Measurements from ENCODE around the gene PCNT. TPM values are rescaled to one million over a fixed set of nuclear protein-coding genes. Genes with fewer than 3 reads are reported as not detected.

Gene PCNT
- total and polyA plus RNA-seq, 9 of the 15 experiments (the other 6 are each of a cell fraction or from before 2014, with no cell fraction given), result 9.1 to 53.5 (median 31.3) TPM

GRCh38 chr21:46325073-46325912, 1.3 kb downstream of the PCNT start (continued):
- TF ChIP-seq GMEB1 (CRISPR knock-in tag; IDR thresholded peaks at IDR 0.05) (0 out of 2 replicates have a peak, but pooled peaks have one; percentile 15), ZNF184 (CRISPR knock-in tag; IDR thresholded peaks at IDR 0.05) (no peak), CBFB (CRISPR knock-in tag; IDR thresholded peaks at IDR 0.05) (no peak), PREB (CRISPR knock-in tag; IDR thresholded peaks at IDR 0.05) (0 out of 2 replicates have a peak, but pooled peaks have one; percentile 59), ZNF133 (CRISPR knock-in tag; IDR thresholded peaks at IDR 0.05) (no peak), ZBTB9 (CRISPR knock-in tag; IDR thresholded peaks at IDR 0.05) (no peak), CREM (IDR thresholded peaks at IDR 0.05; ENCODE audit: low read depth) (peak; percentile 63; the same call in 1 of the 2 replicates), RREB1 (CRISPR knock-in tag; IDR thresholded peaks at IDR 0.05) (no peak), GTF2E2 (tag; IDR thresholded peaks at IDR 0.05) (no peak; the same call in 1 of the 2 replicates), RAD21 (CRISPR knock-in tag; conservative IDR thresholded peaks at IDR 0.05 in 1 of 2, IDR thresholded peaks at IDR 0.05 in 1 of 2) (peak; percentile 12 to 43; a peak in 1 of 4 replicates), COPS2 (conservative IDR thresholded peaks at IDR 0.05) (no peak), FOXK1 (CRISPR knock-in tag; IDR thresholded peaks at IDR 0.05; ENCODE audit: borderline replicate concordance) (no peak), ZBTB33 (CRISPR knock-in tag; IDR thresholded peaks at IDR 0.05) (no peak; the same call in 1 of the 2 replicates)
